OCI-LY3 (cell line): ENCODE measurements around the gene C11orf98.

Experiments used
- H2AFZ ChIP-seq: fragments of 200-600, 300-600 bp; shearing (Covaris generic); 2 replicates; pipeline ENCODE4 v1.6.0; 2014; ENCODE audit warnings: antibody characterized with exemption, low read depth, low read length
- H3K27ac ChIP-seq: fragments of 200-600, 300-600 bp; sonication (generic); 2 replicates; pipeline ENCODE4 v1.5.1; 2014; ENCODE audit warnings: mild to moderate bottlenecking, low read length, moderate library complexity, mixed read lengths
- H3K27me3 ChIP-seq: fragments of 200-600, 300-600 bp; sonication (generic); 2 replicates; pipeline ENCODE4 v1.6.1; 2014; ENCODE audit warnings: low read depth, low read length, mixed read lengths
- H3K36me3 ChIP-seq: fragments of 200-600, 300-600 bp; sonication (generic); replicated peaks from 2 replicates; pipeline ENCODE3; 2014; ENCODE audit warnings: low read depth, low read length, mixed read lengths
- H3K4me1 ChIP-seq: fragments of 300-600, 200-600 bp; sonication (generic); 2 replicates; pipeline ENCODE4 v1.6.1; 2014; ENCODE audit warnings: low read length, mixed read lengths
- H3K4me2 ChIP-seq: fragments of 200-600, 300-600 bp; sonication (generic); 2 replicates; pipeline ENCODE4 v1.6.1; 2014; ENCODE audit warnings: low read length, mixed read lengths
- H3K4me3 ChIP-seq: fragments of 300-600, 200-600 bp; sonication (generic); 2 replicates; pipeline ENCODE4 v1.5.1; 2014; ENCODE audit warnings: antibody characterized with exemption, mild to moderate bottlenecking, low read length, moderate library complexity
- H3K79me2 ChIP-seq: fragments of 300-600, 200-600 bp; shearing (Covaris generic); 2 replicates; pipeline ENCODE4 v1.6.1; 2014; ENCODE audit warnings: mild to moderate bottlenecking, low read length, mixed read lengths
- H3K9ac ChIP-seq: fragments of 300-600, 200-600 bp; shearing (Covaris generic); 2 replicates; pipeline ENCODE4 v1.6.0; 2014; ENCODE audit warnings: mild to moderate bottlenecking, low read length, moderate library complexity
- H3K9me3 ChIP-seq: fragments of 200-600, 300-600 bp; shearing (Covaris generic); 2 replicates; pipeline ENCODE4 v1.6.1; 2014; ENCODE audit warnings: low read length, mixed read lengths; ENCODE audit not compliant: insufficient read depth
- H4K20me1 ChIP-seq: fragments of 200-600, 300-600 bp; sonication (generic); 2 replicates; pipeline ENCODE4 v1.6.1; 2016; ENCODE audit warnings: low read length, mixed read lengths; ENCODE audit not compliant: insufficient read depth
- CTCF ChIP-seq: fragments of 200-600, 300-600 bp; sonication (generic); IDR thresholded peaks from 2 replicates; pipeline ENCODE4 v1.5.1; 2014; ENCODE audit warnings: antibody characterized with exemption, low read length, low read depth
- EZH2phosphoT487 ChIP-seq: fragments of 200-600 bp; shearing (Covaris generic); IDR thresholded peaks from 2 replicates; pipeline ENCODE4 v1.6.1; 2018; ENCODE audit warnings: antibody characterized with exemption, mixed run types, low read depth

The C11orf98 gene

GRCh38 chr11:62671608-62672389 is 6.8 kb upstream of the C11orf98 start, which contains the start of the genes LBHD1 and UQCC3:
Gene LBHD1 (minus strand): TSS chr11:62672267. CDS start chr11:62670031, 2,236 bp downstream.
Gene UQCC3 (plus strand): TSS chr11:62671673. CDS start chr11:62671746, 73 bp downstream.
- Histone ChIP-seq H3K27ac (peak within 1 kb of the TSS; percentile 76), H3K9me3 (no peaks in the 10 kb centered on the region), H3K79me2 (peaks cover 75% of the 10 kb centered on the region), H3K4me1 (peaks cover 26% of the 10 kb centered on the region), H4K20me1 (no peaks in the 10 kb centered on the region), H3K4me3 (peak within 1 kb of the TSS; percentile 86), H2AFZ (peak within 1 kb of the TSS; percentile 74), H3K27me3 (no peaks in the 10 kb centered on the region), H3K4me2 (peak within 1 kb of the TSS; percentile 85), H3K9ac (peak within 1 kb of the TSS; percentile 85), H3K36me3 (peaks cover 32% of the 10 kb centered on the region)
- TF ChIP-seq CTCF = no peak
- TF ChIP-seq EZH2phosphoT487 = no peak

- H3K27me3 ChIP-seq = no peaks in the 10 kb centered on the region
- no peak for TF ChIP-seq EZH2phosphoT487
- TF ChIP-seq CTCF = no peak
- peaks cover 75% of the 10 kb centered on the region for H3K79me2 ChIP-seq
- H3K9ac ChIP-seq = peak overlapping the region; percentile 85
- H3K4me2 ChIP-seq = peak overlapping the region; percentile 85
- peak overlapping the region; percentile 86 for H3K4me3 ChIP-seq
- peak overlapping the region; percentile 76 for H3K27ac ChIP-seq
- peaks cover 32% of the 10 kb centered on the region for H3K4me1 ChIP-seq
- peak overlapping the region; percentile 74 for H2AFZ ChIP-seq
- H3K9me3 ChIP-seq = no peaks in the 10 kb centered on the region
- H4K20me1 ChIP-seq = no peaks in the 10 kb centered on the region
- H3K36me3 ChIP-seq = peaks cover 32% of the 10 kb centered on the region
Measured at GRCh38 chr11:62671236-62671607, 6.2 kb upstream of the C11orf98 start.

- H3K36me3 ChIP-seq = peaks cover 38% of the 10 kb centered on the region
Measured at GRCh38 chr11:62669420-62670161, 4.6 kb upstream of the C11orf98 start.

More at GRCh38 chr11:62669420-62670161, 4.6 kb upstream of the C11orf98 start:
- H3K27ac ChIP-seq = peak overlapping the region; percentile 16; the same call in 1 of the 2 replicates
- H3K4me1 ChIP-seq = peaks cover 32% of the 10 kb centered on the region
- H3K79me2 ChIP-seq = peaks cover 86% of the 10 kb centered on the region
- TF ChIP-seq EZH2phosphoT487 = no peak
- no peak for TF ChIP-seq CTCF
- H3K9me3 ChIP-seq = no peaks in the 10 kb centered on the region
- no peak overlapping the region for H3K4me3 ChIP-seq
- H3K4me2 ChIP-seq = no peak overlapping the region
- H3K27me3 ChIP-seq = no peaks in the 10 kb centered on the region
- no peak overlapping the region for H3K9ac ChIP-seq
- no peak overlapping the region for H2AFZ ChIP-seq
- H4K20me1 ChIP-seq = no peaks in the 10 kb centered on the region
